GM12892 (cell line): ENCODE data around the gene EFNB2.
A peak's percentile ranks its signal among the peaks of the same experiment; 100 is the strongest.

Experiments
- DNase-seq: peaks from one replicate; pipeline ENCODE4 v3.0.0; 2011; ENCODE audit not compliant: insufficient read length
- FAIRE-seq: peaks from 2 replicates; lab custom pipeline; 2011; peaks lifted over from hg19 to GRCh38; lab: Jason Lieb, UNC
- POLR2A ChIP-seq: IDR thresholded peaks from 2 replicates; pipeline ENCODE4 v1.6.1; 2011; ENCODE audit warnings: low read depth, low read length, control low read depth
- POLR2AphosphoS5 ChIP-seq: IDR thresholded peaks from 2 replicates; pipeline ENCODE4 v1.6.1; 2011; ENCODE audit warnings: low read depth, low read length, control low read depth
- TAF1 ChIP-seq: IDR thresholded peaks from 2 replicates; pipeline ENCODE4 v1.6.1; 2011; ENCODE audit warnings: low read depth, mild to moderate bottlenecking, control low read depth, low read length, borderline replicate concordance

Gene EFNB2

DNA sequence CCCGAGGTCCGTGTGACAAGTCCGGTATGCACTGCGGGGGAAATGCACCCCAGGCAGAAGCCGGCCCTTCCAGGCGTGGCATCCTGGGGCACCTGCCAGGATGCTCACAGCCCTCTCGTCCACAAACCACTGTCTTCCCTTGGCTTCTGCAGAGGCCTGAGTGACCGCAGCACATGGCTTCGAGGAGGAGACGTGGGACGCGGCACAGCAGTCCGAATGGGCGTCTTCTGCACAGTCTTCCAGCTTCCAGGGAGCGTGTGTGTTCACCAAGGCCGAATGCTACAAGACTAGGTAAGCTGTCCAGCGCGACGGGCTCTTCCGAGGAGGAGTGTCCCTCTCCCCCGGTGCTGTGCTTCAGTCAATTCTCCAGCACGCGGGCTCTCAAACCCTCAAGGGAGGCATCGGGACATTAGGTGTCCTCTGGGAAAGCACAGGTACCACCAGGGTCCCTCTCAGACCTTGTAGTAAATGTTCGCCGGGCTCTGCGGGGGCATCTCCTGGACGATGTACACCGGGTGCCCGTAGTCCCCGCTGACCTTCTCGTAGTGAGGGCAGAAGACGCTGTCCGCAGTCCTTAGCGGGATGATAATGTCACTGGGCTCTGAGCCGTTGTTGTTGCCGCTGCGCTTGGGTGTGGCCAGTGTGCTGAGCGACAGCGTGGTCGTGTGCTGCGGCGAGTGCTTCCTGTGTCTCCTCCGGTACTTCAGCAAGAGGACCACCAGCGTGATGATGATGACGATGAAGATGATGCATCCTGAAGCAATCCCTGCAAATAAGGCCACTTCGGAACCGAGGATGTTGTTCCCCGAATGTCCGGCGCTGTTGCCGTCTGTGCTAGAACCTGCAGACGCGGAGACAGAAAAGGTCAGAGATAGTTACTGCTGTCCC is 42.6 kb downstream of the EFNB2 start:
- no peak for TF ChIP-seq POLR2A
- no peak for TF ChIP-seq TAF1
- no peak for TF ChIP-seq POLR2AphosphoS5
- no peak for DNase-seq
- FAIRE-seq: no peak

DNA sequence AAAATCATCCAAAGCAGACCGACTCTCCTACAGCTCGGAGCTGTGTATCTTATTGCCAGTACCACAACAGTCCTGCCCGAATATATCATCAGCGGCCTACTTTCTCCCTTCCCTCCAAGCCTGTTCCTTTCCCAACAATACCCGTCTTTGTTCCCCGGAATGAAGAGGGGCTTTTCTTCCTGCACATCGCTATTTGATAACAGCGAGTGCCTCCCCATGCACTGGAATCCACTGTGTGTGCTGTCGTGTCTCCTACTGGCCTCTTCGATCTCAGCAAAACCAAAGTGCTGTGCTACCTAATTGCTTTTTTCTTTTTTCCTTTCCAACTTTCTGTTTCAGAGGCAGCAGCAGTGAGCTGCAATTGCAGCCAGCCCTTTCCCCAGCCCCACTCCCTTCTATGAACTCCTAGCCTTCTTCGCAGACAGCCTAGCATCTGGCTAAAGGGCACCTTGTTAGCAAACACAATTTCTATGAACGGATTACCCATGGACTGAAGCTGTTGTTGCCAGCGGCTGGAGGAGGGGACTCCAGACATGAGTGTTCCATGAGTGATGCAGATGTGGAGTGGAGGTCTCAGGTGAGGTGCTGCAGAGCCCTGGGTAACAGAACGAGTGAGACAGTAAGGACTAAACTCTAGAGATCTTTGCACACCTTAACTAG is 43.4 kb downstream of the EFNB2 start:
- TF ChIP-seq POLR2A: no peak
- no peak for TF ChIP-seq TAF1
- no peak for TF ChIP-seq POLR2AphosphoS5
- FAIRE-seq (no peak), DNase-seq (no peak)

DNA sequence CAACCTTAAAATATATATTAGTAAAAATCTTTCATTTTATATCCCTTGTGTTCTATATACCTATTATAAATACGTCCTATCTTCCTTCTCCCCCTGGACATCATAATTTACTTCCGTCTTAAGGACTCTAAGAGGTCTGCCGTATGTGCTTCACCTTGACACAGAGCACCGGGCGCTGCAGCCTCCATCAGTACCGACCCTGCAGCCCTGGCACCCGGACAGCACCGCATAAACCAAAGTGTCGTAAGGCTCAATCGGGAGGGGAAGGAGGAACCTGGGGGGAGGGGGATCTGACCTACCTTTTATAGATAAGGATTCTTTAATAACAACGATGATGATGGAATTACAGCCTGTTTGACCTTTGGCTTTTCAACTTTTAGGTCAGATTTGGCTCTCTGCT is 44.0 kb downstream of the EFNB2 start:
- no peak for DNase-seq
- TF ChIP-seq TAF1: no peak
- TF ChIP-seq POLR2A: no peak
- no peak for TF ChIP-seq POLR2AphosphoS5
- no peak for FAIRE-seq

DNA sequence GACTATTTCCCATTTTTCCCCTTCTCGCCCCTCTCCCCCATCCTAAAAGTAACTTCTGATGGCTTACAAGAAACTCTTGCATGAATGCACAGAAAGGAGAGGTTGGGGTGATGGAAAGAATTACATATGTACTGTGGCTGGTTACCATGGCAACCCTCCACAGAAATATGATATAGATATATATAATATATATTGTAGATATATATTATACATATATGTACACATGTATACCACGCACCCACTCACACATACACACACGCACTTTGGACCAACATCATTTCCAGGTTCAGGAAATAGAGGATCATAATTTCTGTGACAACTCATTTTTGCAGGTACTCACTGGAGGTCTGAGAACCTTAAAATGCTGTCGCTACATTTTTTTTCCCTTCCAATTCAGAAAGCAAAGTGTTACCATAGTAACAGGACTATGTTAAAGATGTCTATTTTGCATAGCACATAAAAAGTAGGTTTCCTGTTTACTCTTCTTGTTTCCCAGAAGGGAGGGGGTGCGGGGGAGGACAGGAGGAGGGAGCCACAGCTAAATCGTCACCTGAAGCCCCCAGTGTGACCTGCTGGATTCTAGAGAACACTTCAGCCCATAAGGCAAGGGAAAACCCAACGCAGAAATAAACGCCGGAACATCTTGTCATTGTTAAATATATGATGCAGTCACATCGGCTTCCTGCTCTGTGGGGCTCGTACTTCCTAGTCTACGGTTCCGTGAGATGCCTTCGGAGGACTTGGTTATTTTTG is 44.7 kb downstream of the EFNB2 start:
- TF ChIP-seq POLR2AphosphoS5 (no peak), TAF1 (no peak), POLR2A (no peak)
- DNase-seq: no peak
- FAIRE-seq: no peak

DNA sequence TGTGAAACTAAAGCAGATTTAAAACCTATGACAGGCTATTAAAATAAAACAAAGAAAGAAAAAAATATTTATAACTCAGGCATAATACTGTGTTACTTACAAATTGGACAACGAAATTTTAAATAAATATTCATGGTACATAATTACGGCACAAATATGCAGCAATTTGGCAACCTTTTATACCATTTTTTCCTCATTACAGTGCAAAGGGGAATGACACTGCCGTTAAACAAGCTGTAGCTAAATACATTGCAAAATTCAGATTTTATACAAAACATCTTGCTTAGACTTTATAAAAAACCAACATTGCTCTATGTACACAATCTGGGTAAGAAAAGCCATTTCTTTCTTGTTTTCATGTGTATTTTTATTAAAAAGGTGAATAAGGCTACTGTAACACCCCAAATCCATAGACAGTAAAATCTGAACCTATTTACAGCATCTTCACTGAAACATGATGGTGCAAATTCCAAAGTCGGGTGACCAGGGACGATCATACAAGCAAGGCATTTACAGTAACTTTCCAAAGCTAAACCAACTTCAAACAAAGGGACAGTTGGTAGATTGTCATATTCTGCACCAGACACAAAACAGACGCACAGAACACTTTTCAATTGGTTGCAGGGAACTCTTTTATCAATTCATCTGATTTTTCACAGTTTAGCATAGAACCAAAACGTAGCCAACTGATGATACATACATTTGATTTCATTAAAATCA is 45.5 kb downstream of the EFNB2 start:
- DNase-seq (no peak), FAIRE-seq (peak; percentile 38)
- no peak for TF ChIP-seq POLR2AphosphoS5
- TF ChIP-seq POLR2A: no peak
- no peak for TF ChIP-seq TAF1

DNA sequence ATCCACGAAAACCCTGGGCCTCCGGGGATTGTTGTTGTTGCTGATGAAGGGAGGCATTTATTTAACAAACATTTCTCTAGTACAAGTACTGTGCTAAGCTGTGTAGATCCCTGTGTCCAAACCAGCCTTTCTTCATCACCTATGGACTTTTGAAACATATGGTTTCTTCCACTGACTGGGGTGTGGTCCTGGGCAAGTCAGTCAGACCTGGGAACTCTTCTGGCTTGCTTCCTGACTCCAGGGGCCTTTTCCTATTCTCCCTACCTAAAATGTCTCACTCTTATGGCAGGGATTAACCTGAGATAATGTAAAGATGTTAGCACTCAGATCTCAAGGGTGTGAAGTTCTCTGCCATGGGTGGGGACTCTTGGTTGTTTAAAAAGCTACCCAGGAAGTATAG is 46.8 kb downstream of the EFNB2 start:
- FAIRE-seq (no peak), DNase-seq (no peak)
- TF ChIP-seq POLR2AphosphoS5: no peak
- no peak for TF ChIP-seq POLR2A
- no peak for TF ChIP-seq TAF1

DNA sequence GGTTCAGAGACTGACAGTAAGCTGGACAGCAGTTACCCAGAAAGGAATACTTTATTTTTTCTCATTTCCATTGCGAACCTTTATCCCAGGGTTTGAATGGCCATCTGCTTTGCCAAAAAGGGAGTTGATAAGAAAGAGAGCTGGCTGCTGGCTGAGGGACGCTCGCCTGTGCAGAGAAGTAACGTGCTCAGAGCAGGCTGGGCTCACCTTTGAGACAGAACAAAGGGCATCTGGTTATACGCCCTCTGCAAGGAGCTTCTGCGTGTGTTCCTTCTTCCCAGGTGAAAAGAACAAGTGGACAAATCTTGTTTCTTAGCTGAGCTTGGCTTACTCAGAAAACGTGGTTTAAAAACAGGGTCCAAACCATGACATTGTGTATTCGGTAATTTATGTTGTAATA is 47.4 kb downstream of the EFNB2 start:
- TF ChIP-seq POLR2A (no peak), POLR2AphosphoS5 (no peak)
- DNase-seq (no peak), FAIRE-seq (no peak)

DNA sequence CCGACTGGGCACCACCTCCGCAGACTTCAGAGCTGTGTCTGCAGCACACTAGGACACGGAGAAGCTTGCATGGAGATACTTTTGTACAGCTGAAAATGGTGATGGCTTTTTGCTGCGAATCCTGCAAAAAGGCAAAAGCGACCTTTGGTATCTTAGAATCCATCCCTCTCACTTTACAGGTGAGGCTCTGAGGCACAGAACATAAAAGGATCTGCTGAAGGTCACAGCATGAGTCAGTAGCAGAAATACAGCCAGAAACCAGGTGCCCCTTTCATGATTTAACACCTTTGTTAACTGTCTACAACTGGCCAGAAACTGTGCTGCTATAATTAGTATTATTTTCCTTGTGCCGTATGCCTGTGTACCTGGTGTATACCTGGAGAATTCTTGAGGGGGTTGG is 48.3 kb downstream of the EFNB2 start:
- no peak for DNase-seq
- TF ChIP-seq POLR2A (no peak), TAF1 (no peak), POLR2AphosphoS5 (no peak)
- no peak for FAIRE-seq

DNA sequence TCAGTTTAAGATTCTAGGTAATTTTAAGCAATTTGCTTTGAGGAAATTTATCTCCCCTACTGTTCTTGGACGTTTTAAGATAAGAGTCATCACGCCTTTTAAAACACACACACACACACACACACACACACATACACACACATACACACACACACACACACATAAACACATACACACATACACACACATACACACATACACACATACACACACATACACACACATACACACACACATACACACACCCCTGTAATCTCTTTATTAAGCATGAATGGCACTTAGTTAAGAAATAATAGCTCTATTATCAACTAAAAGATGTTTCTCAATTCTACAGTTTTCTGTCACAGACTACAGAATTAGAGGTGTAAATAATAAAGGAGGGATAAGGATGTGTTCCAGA is 49.2 kb downstream of the EFNB2 start:
- DNase-seq (no peak), FAIRE-seq (no peak)
- TF ChIP-seq POLR2A (no peak), POLR2AphosphoS5 (no peak), TAF1 (no peak)

DNA sequence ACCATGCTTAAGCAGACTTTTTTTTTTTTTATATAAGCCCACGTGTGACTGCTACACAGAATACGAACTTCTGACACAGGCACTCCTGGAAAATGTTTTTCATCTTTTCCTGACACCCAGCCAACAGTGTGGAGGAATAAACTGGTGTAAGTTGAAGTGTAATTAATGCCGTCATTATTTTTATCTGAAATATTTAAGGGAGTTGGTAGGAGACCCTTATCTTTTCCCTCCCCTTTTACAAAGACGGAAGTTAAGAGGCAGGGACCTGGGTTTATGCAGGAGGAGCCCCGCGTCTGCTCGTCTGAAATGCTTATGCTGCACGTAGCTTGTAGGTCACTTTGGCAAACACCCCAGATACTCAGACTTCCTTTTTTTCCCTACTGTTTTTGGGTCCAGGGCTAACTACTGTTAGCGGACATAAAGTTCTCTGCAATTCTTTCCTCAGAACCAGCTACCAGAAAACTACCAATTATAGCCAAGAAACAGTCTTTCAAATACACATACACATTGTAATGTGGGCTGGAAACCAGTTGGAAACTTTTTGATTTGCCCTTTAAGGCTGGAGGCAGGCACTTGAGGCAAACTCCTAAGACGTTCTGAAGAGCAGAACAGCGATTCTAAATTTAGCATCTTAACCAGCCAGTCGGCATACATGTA is 50.8 kb downstream of the EFNB2 start:
- TF ChIP-seq TAF1 (no peak), POLR2A (no peak), POLR2AphosphoS5 (no peak)
- FAIRE-seq (no peak), DNase-seq (no peak)
